ENCODE data around the gene HNRNPH2. TPM values are rescaled to one million over a fixed set of nuclear protein-coding genes. Genes with fewer than 3 reads are reported as not detected.

The HNRNPH2 gene
- total and polyA plus RNA-seq, 4 donors: 31.5 to 36.9 (median 34.8) TPM

DNA sequence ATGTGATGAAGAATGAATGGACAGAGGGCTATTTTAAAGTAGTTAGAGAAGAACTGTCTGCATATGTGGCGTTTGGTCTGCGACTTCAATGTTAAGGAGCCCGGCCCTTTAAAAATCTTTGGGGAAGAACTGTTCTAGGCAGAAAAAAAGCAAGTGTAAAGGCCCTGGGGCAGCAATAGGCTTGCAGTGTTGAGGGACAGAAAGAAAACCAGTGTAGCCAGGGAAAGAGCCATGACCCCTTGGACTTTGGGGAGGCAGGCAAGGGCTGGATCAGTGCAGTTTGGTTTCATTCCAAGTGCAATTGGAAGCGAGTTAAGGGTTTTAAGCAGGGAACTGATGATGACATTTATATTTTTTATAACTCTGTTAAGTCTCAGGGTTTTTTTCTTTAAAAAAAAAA, 8.2 kb upstream of the HNRNPH2 start:
- H3K36me3 ChIP-seq (ENCODE audit: control insufficient read depth in 4 of 4, insufficient read depth in 3 of 4, low read depth in 1 of 4, low read length in 3 of 4): peaks cover 0 to 4% (median 2%) of the 10 kb centered on the region in 4 donors
- no peak overlapping the region for H3K4me3 ChIP-seq (ENCODE audit: low read depth in 1 of 3, low read length in 3 of 3)
- no peaks in the 10 kb centered on the region for H3K9me3 ChIP-seq (ENCODE audit: control insufficient read depth in 4 of 4, low read length in 3 of 4)
- no peaks in the 10 kb centered on the region for H3K27me3 ChIP-seq (ENCODE audit: control insufficient read depth in 4 of 4, insufficient read depth in 4 of 4, low read length in 3 of 4)
- WGBS: 88% methylated on average over 4 of the region's 4 CpGs
- TF ChIP-seq, protein P1, sequence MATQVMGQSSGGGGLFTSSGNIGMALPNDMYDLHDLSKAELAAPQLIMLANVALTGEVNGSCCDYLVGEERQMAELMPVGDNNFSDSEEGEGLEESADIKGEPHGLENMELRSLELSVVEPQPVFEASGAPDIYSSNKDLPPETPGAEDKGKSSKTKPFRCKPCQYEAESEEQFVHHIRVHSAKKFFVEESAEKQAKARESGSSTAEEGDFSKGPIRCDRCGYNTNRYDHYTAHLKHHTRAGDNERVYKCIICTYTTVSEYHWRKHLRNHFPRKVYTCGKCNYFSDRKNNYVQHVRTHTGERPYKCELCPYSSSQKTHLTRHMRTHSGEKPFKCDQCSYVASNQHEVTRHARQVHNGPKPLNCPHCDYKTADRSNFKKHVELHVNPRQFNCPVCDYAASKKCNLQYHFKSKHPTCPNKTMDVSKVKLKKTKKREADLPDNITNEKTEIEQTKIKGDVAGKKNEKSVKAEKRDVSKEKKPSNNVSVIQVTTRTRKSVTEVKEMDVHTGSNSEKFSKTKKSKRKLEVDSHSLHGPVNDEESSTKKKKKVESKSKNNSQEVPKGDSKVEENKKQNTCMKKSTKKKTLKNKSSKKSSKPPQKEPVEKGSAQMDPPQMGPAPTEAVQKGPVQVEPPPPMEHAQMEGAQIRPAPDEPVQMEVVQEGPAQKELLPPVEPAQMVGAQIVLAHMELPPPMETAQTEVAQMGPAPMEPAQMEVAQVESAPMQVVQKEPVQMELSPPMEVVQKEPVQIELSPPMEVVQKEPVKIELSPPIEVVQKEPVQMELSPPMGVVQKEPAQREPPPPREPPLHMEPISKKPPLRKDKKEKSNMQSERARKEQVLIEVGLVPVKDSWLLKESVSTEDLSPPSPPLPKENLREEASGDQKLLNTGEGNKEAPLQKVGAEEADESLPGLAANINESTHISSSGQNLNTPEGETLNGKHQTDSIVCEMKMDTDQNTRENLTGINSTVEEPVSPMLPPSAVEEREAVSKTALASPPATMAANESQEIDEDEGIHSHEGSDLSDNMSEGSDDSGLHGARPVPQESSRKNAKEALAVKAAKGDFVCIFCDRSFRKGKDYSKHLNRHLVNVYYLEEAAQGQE (IDR thresholded peaks at IDR 0.05): no peak
- TF ChIP-seq FOXA2 (IDR thresholded peaks at IDR 0.05) (no peak), RXRA (IDR thresholded peaks at IDR 0.05) (no peak), HNF4G (IDR thresholded peaks at IDR 0.05) (no peak), SP1 (IDR thresholded peaks at IDR 0.05) (no peak), YY1 (IDR thresholded peaks at IDR 0.05) (no peak), HNF4A (conservative IDR thresholded peaks at IDR 0.05) (no peak), RAD21 (IDR thresholded peaks at IDR 0.05) (no peak), JUND (IDR thresholded peaks at IDR 0.05) (no peak), GABPA (IDR thresholded peaks at IDR 0.05 in 1 of 2, conservative IDR thresholded peaks at IDR 0.05 in 1 of 2) (no peak), TAF1 (conservative IDR thresholded peaks at IDR 0.05) (no peak)
- TF ChIP-seq, protein P2, sequence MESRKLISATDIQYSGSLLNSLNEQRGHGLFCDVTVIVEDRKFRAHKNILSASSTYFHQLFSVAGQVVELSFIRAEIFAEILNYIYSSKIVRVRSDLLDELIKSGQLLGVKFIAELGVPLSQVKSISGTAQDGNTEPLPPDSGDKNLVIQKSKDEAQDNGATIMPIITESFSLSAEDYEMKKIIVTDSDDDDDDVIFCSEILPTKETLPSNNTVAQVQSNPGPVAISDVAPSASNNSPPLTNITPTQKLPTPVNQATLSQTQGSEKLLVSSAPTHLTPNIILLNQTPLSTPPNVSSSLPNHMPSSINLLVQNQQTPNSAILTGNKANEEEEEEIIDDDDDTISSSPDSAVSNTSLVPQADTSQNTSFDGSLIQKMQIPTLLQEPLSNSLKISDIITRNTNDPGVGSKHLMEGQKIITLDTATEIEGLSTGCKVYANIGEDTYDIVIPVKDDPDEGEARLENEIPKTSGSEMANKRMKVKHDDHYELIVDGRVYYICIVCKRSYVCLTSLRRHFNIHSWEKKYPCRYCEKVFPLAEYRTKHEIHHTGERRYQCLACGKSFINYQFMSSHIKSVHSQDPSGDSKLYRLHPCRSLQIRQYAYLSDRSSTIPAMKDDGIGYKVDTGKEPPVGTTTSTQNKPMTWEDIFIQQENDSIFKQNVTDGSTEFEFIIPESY (IDR thresholded peaks at IDR 0.05): no peak
- TF ChIP-seq, protein P3, sequence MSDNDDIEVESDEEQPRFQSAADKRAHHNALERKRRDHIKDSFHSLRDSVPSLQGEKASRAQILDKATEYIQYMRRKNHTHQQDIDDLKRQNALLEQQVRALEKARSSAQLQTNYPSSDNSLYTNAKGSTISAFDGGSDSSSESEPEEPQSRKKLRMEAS (IDR thresholded peaks at IDR 0.05): no peak
- H3K9ac ChIP-seq (ENCODE audit: low read depth in 1 of 2, low read length in 2 of 2): no peak overlapping the region
- H3K4me1 ChIP-seq (ENCODE audit: control insufficient read depth in 4 of 4, insufficient read depth in 4 of 4, low read length in 3 of 4): no peaks in the 10 kb centered on the region
- no peak overlapping the region for H3K27ac ChIP-seq (ENCODE audit: low read depth in 1 of 2, low read length in 2 of 2)
- no peak for DNase-seq (ENCODE audit: low spot score)

DNA sequence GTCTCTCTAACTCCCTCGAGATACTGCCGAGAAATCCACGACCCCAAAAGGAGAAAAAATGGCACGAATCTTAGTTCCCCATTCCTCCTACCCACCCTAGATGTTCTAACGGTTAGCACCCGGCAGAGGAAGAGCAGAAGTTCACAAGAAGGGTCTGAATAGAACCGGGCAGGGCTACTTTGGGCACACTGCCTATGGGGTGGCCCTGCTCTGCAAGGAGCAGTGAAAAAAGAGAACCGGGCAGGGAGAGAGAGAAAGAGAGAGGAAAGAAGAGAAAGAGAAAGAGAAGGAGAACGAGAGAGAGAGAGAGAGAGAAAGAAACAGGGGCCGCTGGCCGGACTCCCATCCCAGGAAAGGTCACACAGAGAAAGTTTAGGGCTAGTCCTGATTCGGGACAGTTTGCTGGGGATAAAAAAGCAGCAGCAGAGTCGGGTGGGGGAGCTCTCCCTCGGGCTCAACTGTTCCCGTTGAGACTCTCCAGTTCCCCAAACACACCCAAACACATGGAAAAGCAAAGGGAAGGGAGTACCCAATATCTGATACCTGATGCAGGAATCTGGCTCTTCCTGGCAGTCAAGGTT, 765 bp upstream of the HNRNPH2 start:
- peak overlapping the region; percentile 24 to 85 (median 61) for H3K4me3 ChIP-seq (ENCODE audit: low read depth in 1 of 3, low read length in 3 of 3)
- WGBS: under 1% methylated on average over 15 of the region's 15 CpGs
- no peak for DNase-seq (ENCODE audit: low spot score)
- TF ChIP-seq, protein P4, sequence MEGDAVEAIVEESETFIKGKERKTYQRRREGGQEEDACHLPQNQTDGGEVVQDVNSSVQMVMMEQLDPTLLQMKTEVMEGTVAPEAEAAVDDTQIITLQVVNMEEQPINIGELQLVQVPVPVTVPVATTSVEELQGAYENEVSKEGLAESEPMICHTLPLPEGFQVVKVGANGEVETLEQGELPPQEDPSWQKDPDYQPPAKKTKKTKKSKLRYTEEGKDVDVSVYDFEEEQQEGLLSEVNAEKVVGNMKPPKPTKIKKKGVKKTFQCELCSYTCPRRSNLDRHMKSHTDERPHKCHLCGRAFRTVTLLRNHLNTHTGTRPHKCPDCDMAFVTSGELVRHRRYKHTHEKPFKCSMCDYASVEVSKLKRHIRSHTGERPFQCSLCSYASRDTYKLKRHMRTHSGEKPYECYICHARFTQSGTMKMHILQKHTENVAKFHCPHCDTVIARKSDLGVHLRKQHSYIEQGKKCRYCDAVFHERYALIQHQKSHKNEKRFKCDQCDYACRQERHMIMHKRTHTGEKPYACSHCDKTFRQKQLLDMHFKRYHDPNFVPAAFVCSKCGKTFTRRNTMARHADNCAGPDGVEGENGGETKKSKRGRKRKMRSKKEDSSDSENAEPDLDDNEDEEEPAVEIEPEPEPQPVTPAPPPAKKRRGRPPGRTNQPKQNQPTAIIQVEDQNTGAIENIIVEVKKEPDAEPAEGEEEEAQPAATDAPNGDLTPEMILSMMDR (IDR thresholded peaks at IDR 0.05; ENCODE audit: low read depth, low read length, missing input control): no peak
- no peak for TF ChIP-seq RAD21 (IDR thresholded peaks at IDR 0.05)
- no peak for TF ChIP-seq FOXA1 (IDR thresholded peaks at IDR 0.05)
- no peak for TF ChIP-seq GABPA (IDR thresholded peaks at IDR 0.05 in 1 of 2, conservative IDR thresholded peaks at IDR 0.05 in 1 of 2)
- TF ChIP-seq, protein P1 (IDR thresholded peaks at IDR 0.05): no peak
- TF ChIP-seq, protein P2 (IDR thresholded peaks at IDR 0.05): no peak
- no peak for TF ChIP-seq JUND (IDR thresholded peaks at IDR 0.05)
- TF ChIP-seq, protein P5, sequence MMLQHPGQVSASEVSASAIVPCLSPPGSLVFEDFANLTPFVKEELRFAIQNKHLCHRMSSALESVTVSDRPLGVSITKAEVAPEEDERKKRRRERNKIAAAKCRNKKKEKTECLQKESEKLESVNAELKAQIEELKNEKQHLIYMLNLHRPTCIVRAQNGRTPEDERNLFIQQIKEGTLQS (IDR thresholded peaks at IDR 0.05): no peak
- TF ChIP-seq YY1 (IDR thresholded peaks at IDR 0.05): no peak
- no peak for TF ChIP-seq NR2F2 (IDR thresholded peaks at IDR 0.05)
- TF ChIP-seq HNF4A (conservative IDR thresholded peaks at IDR 0.05): no peak
- no peak for TF ChIP-seq FOXA2 (IDR thresholded peaks at IDR 0.05)
- no peak for TF ChIP-seq HNF4G (IDR thresholded peaks at IDR 0.05)
- TF ChIP-seq SP1 (IDR thresholded peaks at IDR 0.05): no peak

More for the DNA sequence above, 765 bp upstream of the HNRNPH2 start:
- Histone ChIP-seq H3K9me3 (ENCODE audit: control insufficient read depth in 4 of 4, low read length in 3 of 4) (no peaks in the 10 kb centered on the region), H3K36me3 (ENCODE audit: control insufficient read depth in 4 of 4, insufficient read depth in 3 of 4, low read depth in 1 of 4, low read length in 3 of 4) (peaks cover 0 to 4% (median 2%) of the 10 kb centered on the region in 4 donors), H3K27ac (ENCODE audit: low read depth in 1 of 2, low read length in 2 of 2) (peak overlapping the region; percentile 59 to 82), H3K27me3 (ENCODE audit: control insufficient read depth in 4 of 4, insufficient read depth in 4 of 4, low read length in 3 of 4) (no peaks in the 10 kb centered on the region), H3K4me1 (ENCODE audit: control insufficient read depth in 4 of 4, insufficient read depth in 4 of 4, low read length in 3 of 4) (peaks cover 1 to 21% (median 9%) of the 10 kb centered on the region in 4 donors), H3K9ac (ENCODE audit: low read depth in 1 of 2, low read length in 2 of 2) (peak overlapping the region; percentile 53 to 82)

All from liver (tissue), 9 donors.